ENCODE results near the gene MYO10. TPM values are rescaled to one million over a fixed set of nuclear protein-coding genes. Genes with fewer than 3 reads are reported as not detected.

Gene MYO10
- total RNA-seq, 4 donors from 2014 or later, result 3.2 to 30.7 (median 22.9) TPM

DNA sequence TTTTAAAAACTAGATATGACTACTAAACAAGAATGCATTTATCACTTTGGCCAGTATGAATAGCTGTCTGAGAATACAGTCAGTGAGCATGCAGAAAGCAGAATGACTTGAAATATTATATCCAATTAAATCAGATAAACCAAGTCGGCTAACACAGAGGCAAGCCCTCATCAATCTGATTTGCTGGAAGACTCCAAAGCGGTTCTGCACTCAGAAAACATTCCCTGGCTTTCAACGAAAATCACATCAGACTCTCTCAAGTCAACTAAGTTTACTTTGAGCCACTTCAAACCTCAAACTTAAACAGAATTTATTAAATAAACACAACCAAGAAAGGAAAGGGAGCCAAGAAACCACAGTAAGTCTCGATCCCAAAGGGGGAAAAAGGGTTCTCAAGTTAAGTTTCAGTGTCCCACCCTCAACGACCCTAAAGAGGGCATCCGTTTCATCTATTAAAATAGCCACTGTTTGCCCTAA, 1.4 kb downstream of the MYO10 start:
- H3K27ac ChIP-seq, result no peak overlapping the region
- H3K27me3 ChIP-seq, result no peaks in the 10 kb centered on the region
- H3K9me3 ChIP-seq, result no peaks in the 10 kb centered on the region
- TF ChIP-seq POLR2A (IDR thresholded peaks at IDR 0.05), result no peak
- TF ChIP-seq, protein P1, sequence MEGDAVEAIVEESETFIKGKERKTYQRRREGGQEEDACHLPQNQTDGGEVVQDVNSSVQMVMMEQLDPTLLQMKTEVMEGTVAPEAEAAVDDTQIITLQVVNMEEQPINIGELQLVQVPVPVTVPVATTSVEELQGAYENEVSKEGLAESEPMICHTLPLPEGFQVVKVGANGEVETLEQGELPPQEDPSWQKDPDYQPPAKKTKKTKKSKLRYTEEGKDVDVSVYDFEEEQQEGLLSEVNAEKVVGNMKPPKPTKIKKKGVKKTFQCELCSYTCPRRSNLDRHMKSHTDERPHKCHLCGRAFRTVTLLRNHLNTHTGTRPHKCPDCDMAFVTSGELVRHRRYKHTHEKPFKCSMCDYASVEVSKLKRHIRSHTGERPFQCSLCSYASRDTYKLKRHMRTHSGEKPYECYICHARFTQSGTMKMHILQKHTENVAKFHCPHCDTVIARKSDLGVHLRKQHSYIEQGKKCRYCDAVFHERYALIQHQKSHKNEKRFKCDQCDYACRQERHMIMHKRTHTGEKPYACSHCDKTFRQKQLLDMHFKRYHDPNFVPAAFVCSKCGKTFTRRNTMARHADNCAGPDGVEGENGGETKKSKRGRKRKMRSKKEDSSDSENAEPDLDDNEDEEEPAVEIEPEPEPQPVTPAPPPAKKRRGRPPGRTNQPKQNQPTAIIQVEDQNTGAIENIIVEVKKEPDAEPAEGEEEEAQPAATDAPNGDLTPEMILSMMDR (IDR thresholded peaks at IDR 0.05), result no peak
- DNase-seq, result no peak
- H3K4me1 ChIP-seq, result no peaks in the 10 kb centered on the region
- peak overlapping the region; percentile 64 to 71 for H3K4me3 ChIP-seq
- intact Hi-C loops (cut with DNase I; ENCODE audit: low total_unique reads), result no loop called here
- H3K36me3 ChIP-seq, result no peaks in the 10 kb centered on the region

DNA sequence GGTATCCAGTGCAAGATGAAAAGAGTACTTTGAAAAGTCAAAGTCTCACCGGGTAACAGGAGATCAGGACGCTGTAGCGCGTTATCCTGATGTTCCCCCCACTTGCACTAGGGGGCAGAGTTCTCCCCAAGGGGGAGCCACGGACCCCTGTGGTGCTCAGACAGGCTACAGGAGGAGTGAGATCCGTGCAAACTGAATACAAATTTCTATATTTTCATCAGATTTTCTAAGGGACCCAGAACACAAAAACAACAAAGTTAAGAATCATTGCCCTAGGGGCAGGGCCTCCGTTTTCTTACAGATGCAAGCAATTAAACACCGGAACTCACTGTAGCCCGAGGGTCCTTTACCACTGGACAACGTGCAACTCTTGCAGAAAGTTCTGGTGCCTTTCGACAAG, 2.0 kb downstream of the MYO10 start:
- intact Hi-C loops (cut with DNase I; ENCODE audit: low total_unique reads), result no loop called here
- no peak for TF ChIP-seq POLR2A (IDR thresholded peaks at IDR 0.05)
- TF ChIP-seq, protein P1 (IDR thresholded peaks at IDR 0.05), result peak; percentile 49 to 57 (median 54)
- DNase-seq, result peak; percentile 31 to 48
- H3K9me3 ChIP-seq, result no peaks in the 10 kb centered on the region
- no peaks in the 10 kb centered on the region for H3K27me3 ChIP-seq
- H3K4me3 ChIP-seq, result peak overlapping the region; percentile 64 to 71
- no peaks in the 10 kb centered on the region for H3K36me3 ChIP-seq
- no peak overlapping the region for H3K27ac ChIP-seq
- H3K4me1 ChIP-seq, result no peaks in the 10 kb centered on the region

DNA sequence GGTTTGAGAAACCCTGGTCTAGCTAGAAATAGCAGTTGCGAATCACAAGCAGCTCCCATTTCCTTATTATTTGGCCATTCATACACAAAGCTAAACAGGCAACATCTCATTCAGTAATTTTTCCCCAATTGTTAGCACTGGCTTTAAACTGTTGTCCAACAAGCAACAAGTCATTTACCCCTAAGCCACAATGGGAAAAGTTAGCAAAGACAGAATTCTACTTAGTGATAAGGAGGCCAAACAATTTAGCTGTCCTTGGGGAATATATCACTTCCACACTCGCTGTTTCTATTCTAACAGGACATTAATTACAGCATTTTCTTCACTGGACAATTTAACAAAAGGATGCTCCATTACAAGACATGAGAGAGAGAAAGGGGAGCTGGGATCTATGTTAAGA, 2.8 kb downstream of the MYO10 start:
- Histone ChIP-seq H3K27me3 (no peaks in the 10 kb centered on the region), H3K4me3 (peak overlapping the region in 1 of 2 donors; percentile 64), H3K27ac (no peak overlapping the region), H3K36me3 (no peaks in the 10 kb centered on the region), H3K9me3 (no peaks in the 10 kb centered on the region), H3K4me1 (no peaks in the 10 kb centered on the region)
- intact Hi-C loops (cut with DNase I; ENCODE audit: low total_unique reads), result no loop called here
- TF ChIP-seq, protein P1 (IDR thresholded peaks at IDR 0.05), result no peak
- no peak for TF ChIP-seq POLR2A (IDR thresholded peaks at IDR 0.05)
- no peak for DNase-seq

DNA sequence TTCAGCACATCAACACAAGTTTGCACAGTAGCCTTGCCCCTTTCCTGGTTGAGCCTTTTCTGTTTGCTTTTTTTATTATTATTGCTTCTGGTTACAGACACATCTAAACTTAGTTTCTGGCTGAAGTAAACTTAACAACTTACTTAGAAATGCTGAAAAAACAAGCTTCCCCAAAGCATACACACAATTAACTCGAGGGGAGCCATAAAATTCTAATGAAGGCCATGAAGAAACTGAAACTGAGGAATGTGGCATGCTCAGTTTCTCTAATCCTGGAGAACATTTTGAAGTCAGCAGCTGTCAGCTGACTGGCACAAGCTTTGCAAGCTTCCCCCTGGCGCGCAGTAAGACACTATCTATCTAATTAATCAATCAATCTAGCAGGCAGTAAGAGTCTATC, 3.7 kb downstream of the MYO10 start:
- intact Hi-C loops (cut with DNase I; ENCODE audit: low total_unique reads), result no loop called here
- H3K4me1 ChIP-seq, result no peaks in the 10 kb centered on the region
- no peak for TF ChIP-seq POLR2A (IDR thresholded peaks at IDR 0.05)
- TF ChIP-seq, protein P1 (IDR thresholded peaks at IDR 0.05), result no peak
- no peaks in the 10 kb centered on the region for H3K27me3 ChIP-seq
- DNase-seq, result no peak
- no peaks in the 10 kb centered on the region for H3K9me3 ChIP-seq
- H3K4me3 ChIP-seq, result no peak overlapping the region
- H3K27ac ChIP-seq, result no peak overlapping the region
- H3K36me3 ChIP-seq, result no peaks in the 10 kb centered on the region

DNA sequence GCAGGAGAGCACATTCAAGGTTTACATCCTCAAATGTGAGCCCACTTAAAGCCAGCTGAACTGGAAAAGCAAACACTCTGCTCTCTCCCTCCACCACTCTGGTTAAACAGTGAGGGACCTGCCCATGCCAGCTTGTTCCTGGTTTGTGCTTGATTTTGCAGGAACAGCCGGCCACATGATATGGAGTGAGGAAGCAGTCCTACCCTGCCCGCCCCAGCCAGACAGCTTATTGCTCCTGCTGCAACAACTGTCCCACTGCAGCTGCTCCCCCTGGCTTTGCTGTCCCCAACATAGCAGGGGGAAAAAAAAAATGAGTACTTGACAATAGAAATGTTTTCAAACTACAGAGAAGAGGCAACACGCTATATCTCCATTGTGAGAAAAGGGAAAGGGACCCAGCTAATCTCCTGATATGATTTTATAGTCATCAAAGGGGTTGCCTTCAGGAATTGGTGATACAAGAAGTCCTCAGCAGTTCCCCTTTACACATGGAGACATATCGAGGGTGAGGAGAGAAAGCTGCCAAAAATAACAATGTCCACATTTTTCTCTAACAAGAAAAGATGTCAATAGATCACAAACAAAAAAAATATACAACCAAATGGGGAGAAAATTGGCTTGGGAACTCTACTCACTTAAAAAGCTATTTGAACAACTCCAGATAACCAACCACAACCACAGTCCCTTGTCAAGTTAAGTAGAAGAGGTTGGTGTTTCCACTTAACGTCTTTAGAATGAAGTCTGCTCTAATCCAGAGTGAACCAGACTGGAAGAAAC, 4.6 kb downstream of the MYO10 start:
- intact Hi-C loops (cut with DNase I; ENCODE audit: low total_unique reads), result no loop called here

More for the DNA sequence above, 4.6 kb downstream of the MYO10 start:
- TF ChIP-seq POLR2A (IDR thresholded peaks at IDR 0.05), result no peak
- TF ChIP-seq, protein P1 (IDR thresholded peaks at IDR 0.05), result no peak
- no peak for DNase-seq
- H3K9me3 ChIP-seq, result no peaks in the 10 kb centered on the region
- H3K27ac ChIP-seq, result no peak overlapping the region
- no peaks in the 10 kb centered on the region for H3K36me3 ChIP-seq
- no peak overlapping the region for H3K4me3 ChIP-seq
- H3K4me1 ChIP-seq, result no peaks in the 10 kb centered on the region
- H3K27me3 ChIP-seq, result no peaks in the 10 kb centered on the region
